Gastrocnemius medialis (tissue), 4 donors: ENCODE measurements around the gene ZFAND4.

Experiments used
- CTCF ChIP-seq, 5 experiments: fragments of 450-650 bp in 3 of 5; fragments of 200-600 bp in 2 of 5; sonication (generic) in 2 of 5; IDR thresholded peaks in 4 of 5; conservative IDR thresholded peaks in 1 of 5; 1 replicate in 4 of 5; 2 replicates in 1 of 5; pipeline ENCODE4 v1.5.1; 2016 to 2019; ENCODE audit warnings: antibody characterized with exemption in 5 of 5, mild to moderate bottlenecking in 3 of 5, moderate library complexity in 3 of 5
- POLR2A ChIP-seq, 2 donors: fragments of 450-650 bp; IDR thresholded peaks; one replicate each; pipeline ENCODE4 v1.6.1; 2017; ENCODE audit warnings: antibody characterized with exemption in 2 of 2, mild to moderate bottlenecking in 2 of 2, moderate library complexity in 2 of 2

GRCh38 chr10:45675388-45675787, 2.8 kb upstream of the ZFAND4 start:
- TF ChIP-seq CTCF (IDR thresholded peaks at IDR 0.05 in 4 of 5, conservative IDR thresholded peaks at IDR 0.05 in 1 of 5) (no peak), POLR2A (IDR thresholded peaks at IDR 0.05) (no peak)
